Fibroblast of the conjunctiva (primary cell): ENCODE data around the gene CHD9NB.
A peak's percentile ranks its signal among the peaks of the same experiment; 100 is the strongest.

ENCODE experiments used
- DNase-seq: peaks from one replicate; pipeline ENCODE4 v3.0.0-alpha.2; 2010; ENCODE audit warnings: low read depth

Gene CHD9NB

GRCh38 chr16:53052519-53053501 is at the start of gene CHD9NB:
CHD9NB (minus strand) TSS chr16:53052897; CDS start chr16:53044158, 8,739 bp downstream.
- peak; percentile 84 for DNase-seq

- DNase-seq, result no peak
Measured at GRCh38 chr16:53100889-53101288, 48.2 kb upstream of the CHD9NB start.

- no peak for DNase-seq
Measured at GRCh38 chr16:53100131-53100748, 47.5 kb upstream of the CHD9NB start.

DNA sequence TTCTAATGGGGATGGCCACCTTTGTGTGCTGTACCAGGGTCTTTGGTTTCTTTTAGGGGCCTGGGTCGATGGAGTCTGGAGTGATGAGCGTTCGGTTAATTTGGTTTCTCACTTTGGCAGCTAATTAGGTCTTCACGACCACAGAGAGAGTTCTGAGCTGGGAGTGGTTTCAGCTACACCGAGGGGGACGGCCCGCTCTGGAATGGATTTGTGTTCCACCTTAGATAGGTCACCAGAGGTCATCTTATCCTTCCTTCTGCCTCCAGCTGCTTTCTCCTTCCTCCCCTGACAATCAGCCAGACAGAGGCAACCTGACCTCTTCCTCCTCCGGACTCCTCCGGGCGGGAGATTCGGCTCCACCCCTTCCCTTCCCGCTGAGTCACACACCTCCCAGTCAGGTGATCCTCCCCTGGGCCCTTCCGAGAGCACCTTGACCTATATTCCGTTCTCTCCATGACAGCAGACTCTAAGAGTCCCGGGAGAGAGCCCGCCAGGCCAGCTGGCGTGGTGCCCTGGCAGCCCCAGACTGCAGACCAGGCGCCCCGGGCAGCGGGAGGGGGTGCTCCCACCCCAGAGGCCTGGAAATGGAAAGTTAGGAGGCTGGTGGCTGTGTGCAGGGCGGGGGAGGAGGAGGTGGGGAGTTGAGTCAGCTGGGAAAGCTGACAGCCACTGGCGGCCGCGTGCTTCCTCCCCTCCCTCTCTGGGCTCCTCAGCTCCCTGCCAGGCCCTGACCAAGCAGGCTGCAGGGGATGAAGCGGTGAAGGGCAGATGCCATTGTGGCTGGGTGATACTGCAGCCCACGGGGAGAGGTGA is 46.8 kb upstream of the CHD9NB start:
- DNase-seq, result peak; percentile 87

- DNase-seq, result peak; percentile 95
Measured at GRCh38 chr16:53098526-53099317, 46.0 kb upstream of the CHD9NB start.

DNA sequence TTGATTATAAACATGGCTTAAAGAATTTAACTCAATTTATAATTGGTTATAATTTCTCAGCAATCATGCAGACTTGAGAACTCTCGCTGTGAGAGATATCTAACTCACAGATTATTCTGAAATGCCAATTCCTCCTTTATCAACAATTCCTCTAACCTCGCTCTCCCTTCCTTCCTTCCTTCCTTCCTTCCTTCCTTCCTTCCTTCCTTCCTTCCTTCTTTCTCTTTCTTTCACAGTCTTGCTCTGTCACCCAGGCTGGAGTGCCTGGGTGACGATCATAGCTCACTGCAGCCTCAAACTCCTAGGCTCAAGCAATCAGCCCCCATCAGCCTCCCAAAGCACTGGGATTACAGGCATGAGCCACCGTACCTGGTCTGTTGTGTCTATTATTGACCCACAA is 44.5 kb upstream of the CHD9NB start:
- no peak for DNase-seq

DNA sequence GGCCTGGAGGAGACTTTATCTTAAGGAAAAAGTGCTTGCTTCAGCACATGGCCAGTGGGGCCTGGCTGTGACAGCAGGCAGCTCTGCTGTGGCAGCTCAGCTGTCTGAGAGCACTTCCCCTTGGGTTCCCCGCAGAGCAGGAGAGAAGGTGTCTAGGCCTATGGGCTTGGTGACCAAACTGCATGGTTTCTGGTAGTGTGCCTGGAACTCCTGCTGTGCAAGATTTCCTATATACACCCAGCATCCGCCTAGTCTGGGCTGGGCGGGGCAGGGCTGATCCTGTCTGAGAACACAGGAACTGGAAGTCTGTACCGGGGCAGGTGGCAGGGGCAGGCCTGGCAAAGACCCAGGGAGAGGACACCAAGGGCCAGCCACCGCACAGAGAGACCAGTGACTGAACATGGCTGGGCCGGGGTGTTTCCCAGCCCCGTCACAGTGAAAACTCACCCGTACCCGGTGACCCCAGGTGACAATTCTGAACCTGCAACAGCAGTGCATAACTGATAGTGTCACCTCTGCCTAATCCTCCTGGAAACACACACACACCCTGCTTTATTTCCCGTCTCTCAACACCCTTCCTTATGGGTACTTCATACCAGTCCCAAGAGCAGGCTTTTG is 41.4 kb upstream of the CHD9NB start:
- DNase-seq, result no peak

- DNase-seq, result no peak
Measured at GRCh38 chr16:53093162-53093744, 40.6 kb upstream of the CHD9NB start.

DNA sequence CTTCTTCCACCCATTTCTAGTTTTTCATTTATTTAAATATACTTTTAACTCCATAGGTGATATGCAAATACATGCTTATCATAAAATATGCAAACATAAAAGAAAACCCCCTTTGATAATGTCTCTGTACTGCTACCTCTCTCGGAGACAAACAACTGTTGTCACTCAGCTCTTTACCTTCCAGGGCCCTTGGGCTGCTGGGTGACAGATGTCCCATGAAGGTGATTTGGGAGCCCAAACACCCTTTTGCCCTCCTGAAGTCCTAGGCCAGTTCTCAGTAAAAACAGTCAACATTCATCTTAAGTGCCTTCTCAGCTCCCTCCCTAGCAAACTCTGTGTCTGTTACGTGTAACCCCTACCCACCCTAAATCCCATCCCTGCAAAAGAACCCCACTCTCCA is 39.6 kb upstream of the CHD9NB start:
- no peak for DNase-seq

- peak; percentile 93 for DNase-seq
Measured at GRCh38 chr16:53091466-53092211, 38.9 kb upstream of the CHD9NB start.

DNA sequence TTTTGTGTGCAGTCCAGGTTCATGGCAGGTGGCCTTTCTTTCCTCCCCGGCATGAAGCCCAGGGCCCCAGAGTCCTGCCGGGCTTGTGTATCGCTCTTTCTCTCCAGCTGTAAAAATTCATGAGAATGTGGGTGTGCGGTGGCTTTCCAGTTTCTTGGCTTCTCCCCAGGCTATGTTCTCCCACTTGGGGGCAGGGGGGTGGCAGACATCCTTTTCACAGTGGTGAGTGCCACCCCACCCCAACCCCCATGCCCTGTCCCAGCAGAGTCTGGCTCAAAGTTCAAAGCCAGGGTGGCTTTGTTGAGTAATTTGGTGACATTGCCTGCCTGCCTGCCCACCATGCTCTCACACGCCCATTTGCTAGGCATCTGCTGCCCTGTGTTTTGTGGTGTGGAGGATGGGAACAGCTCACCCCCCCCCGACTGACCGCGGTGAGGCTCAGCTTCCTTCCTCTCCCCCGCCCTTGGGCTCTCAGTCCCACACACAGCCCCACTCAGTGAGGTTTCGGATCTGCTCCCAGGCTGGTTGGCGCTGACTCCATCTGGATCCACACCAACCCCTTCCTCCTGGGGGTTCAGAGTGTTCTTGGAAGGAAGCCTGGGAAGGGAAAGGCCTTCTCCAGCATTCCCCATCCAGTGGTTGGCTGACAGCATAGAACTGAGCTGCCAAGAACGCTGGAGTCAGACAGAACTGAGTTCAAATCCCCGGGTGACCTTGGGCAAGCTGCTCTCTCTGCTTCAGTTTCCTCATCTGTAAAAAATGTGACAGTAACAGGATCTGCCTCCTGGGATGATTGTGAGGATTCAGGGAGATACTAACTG is 38.1 kb upstream of the CHD9NB start:
- DNase-seq, result peak; percentile 100

DNA sequence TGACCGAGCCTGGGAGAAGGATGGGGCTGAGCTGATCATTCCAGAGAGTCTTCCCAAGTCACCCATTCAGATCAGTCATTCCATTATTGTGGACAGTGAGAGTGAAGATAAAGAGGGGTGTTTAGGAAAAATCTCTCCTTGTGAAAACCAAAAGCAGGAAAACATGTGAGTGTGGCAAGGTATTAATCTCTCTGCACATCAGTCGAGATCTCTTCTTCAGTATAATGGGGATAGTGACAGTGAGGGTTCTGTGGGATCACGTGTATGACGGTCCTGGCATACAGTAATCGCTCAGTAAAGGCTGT is 37.5 kb upstream of the CHD9NB start:
- no peak for DNase-seq

DNA sequence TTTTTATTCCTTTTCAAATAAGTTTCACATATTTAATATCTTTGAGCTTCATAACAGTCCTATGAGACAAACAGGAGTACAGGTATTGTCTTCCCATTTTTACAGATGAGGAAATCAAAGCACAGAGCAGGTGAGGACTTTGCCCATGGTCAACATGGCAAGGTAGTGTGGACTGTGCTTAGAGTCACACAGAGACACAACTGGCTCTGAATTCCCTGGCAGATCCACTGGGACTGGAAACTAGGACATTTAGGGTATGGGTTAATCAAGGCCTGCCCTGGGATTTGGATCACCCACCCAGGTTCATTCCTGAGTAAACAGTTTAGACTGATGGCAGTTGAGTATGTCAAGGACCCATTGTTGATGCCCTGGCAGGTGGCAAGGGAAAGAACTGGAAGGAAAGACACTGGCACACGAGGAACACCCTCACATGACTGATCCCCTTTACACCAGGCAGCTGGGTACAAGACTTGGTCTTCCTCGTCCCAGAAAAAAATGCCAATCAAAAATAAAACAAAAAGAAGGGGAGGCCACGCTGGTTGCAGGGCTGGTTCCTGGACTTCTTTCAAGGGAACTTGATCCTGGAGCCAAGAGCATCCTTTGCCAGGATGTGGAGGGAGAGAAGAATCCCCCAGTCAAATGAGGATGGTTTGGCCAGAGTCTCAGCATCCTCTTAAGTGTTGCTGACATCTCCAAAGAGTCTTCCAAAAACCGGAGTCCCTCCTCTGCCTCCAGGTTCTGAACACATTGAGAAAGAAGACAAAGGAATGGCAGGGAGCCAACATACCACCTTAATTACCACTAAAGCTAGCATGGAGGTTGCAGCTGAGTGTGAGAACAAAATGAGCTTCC is 37.0 kb upstream of the CHD9NB start:
- DNase-seq, result no peak

- no peak for DNase-seq
Measured at GRCh38 chr16:53087101-53087500, 34.4 kb upstream of the CHD9NB start.

GRCh38 chr16:53085931-53086421 is 33.3 kb upstream of the CHD9NB start:
- peak; percentile 85 for DNase-seq

DNA sequence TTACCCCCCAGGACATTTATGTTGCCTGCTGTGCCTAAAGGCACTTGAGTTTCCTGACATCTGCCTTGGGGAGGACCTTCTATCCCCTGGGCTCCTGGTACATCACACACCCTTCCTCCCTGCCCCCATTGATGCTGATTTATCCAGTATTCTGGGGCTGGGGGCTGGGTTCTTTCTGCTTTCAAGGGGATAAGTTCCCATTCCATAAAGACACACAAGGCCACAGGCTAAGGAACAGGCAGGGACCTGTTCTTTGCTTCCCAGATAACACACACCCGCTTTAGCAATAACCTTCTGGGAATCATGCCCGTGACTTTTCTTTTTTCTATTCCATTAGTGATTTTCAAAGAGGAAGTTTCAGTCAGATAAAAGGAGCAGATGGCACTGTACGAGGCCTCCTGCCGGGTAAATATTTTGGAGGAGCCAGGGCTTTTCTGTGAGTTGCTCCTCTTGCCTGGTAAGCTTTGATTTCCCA is 32.7 kb upstream of the CHD9NB start:
- no peak for DNase-seq

- no peak for DNase-seq
Measured at GRCh38 chr16:53084746-53085334, 32.1 kb upstream of the CHD9NB start.

GRCh38 chr16:53084141-53084541 is 31.4 kb upstream of the CHD9NB start:
- no peak for DNase-seq
